Stomach (tissue), 9 donors: ENCODE results near the gene SLC5A11. TPM values are rescaled to one million over a fixed set of nuclear protein-coding genes. Genes with fewer than 3 reads are reported as not detected.
A peak's percentile ranks its signal among the peaks of the same experiment; 100 is the strongest.

Experiments
- DNase-seq, 2 donors: peaks; one replicate each; pipeline versions ENCODE4 v3.0.0 to v3.0.0-alpha.2; 2013 to 2019
- H3K27ac ChIP-seq, 5 donors: fragments of 200-600 bp in 4 of 5; sonication (generic) in 4 of 5; one replicate each; pipeline ENCODE4 v1.5.1; 2013 to 2019; ENCODE audit warnings: mild to moderate bottlenecking in 1 of 5, moderate library complexity in 1 of 5
- H3K27me3 ChIP-seq, 3 donors: fragments of 200-600 bp; sonication (generic); one replicate each; pipeline ENCODE4 v1.5.1; 2017 to 2019; ENCODE audit warnings: mixed run types in 1 of 3
- H3K36me3 ChIP-seq, 4 donors: fragments of 200-600 bp; sonication (generic); 1 replicate in 3 of 4; 2 replicates in 1 of 4; pipeline ENCODE4 v1.5.1; 2016 to 2019
- H3K4me1 ChIP-seq, 4 donors: fragments of 200-600 bp; sonication (generic); one replicate each; pipeline ENCODE4 v1.5.1; 2016 to 2019
- H3K4me3 ChIP-seq, 4 donors: fragments of 200-600 bp; sonication (generic) in 3 of 4; one replicate each; pipeline ENCODE4 v1.5.1; 2016 to 2019; ENCODE audit warnings: mild to moderate bottlenecking in 1 of 4
- H3K9me3 ChIP-seq, 4 donors: fragments of 200-600 bp; sonication (generic); one replicate each; pipeline ENCODE4 v1.5.1; 2016 to 2019
- EP300 ChIP-seq: sonication (generic); formaldehyde crosslinking; IDR thresholded peaks from one replicate; pipeline ENCODE4 v1.6.1; 2017; ENCODE audit warnings: antibody characterized with exemption
- POLR2A ChIP-seq, 4 donors: fragments of 450-650 bp; IDR thresholded peaks; one replicate each; pipeline ENCODE4 v1.6.1; 2016; ENCODE audit warnings: antibody characterized with exemption in 4 of 4, control low read depth in 2 of 4, mild to moderate bottlenecking in 1 of 4, moderate library complexity in 1 of 4
- POLR2AphosphoS5 ChIP-seq, 3 donors: sonication (generic); formaldehyde crosslinking; IDR thresholded peaks; one replicate each; pipeline ENCODE4 v1.6.1; 2016; ENCODE audit warnings: antibody characterized with exemption in 3 of 3
- WGBS, 5 donors: extraction: QIAGEN DNeasy Blood & Tissue Kit in 3 of 5; methylation state at CpG; one replicate each; pipeline versions ENCODE4 v1.1.5 to v1.1.7; 2013 to 2018; 5-methylcytosine and 5-hydroxymethylcytosine counted together
- intact Hi-C: fragments of 100-400 bp; cut with DNase I; formaldehyde crosslinking; loops from one replicate; pipeline ENCODE4 v1.15.1; 2023; ENCODE audit warnings: low total_unique reads
- polyA plus RNA-seq, 3 donors: library from polyadenylated mRNA; stranded (reverse); fragments of 200-250 nt; gene quantifications; one replicate each; pipeline ENCODE4 v1.2.3, GENCODE V29; 2013
- total RNA-seq, 5 donors: library from RNA; depleted of rRNA; stranded (reverse); fragments of >200 nt; gene quantifications; one replicate each; pipeline versions ENCODE4 v1.1.0 to v1.2.3, GENCODE V29; 2014 to 2016
- TF ChIP-seq, protein P1 (sequence below), 7 experiments: fragments of 450-650 bp in 4 of 7; fragments of 200-600 bp in 3 of 7; sonication (generic) in 3 of 7; IDR thresholded peaks; one replicate each; pipeline ENCODE4 v1.5.1; 2016 to 2019; ENCODE audit warnings: antibody characterized with exemption in 7 of 7, control low read depth in 2 of 7, mild to moderate bottlenecking in 1 of 7
- donor health status: healthy with polysubstance abuse.
- donor health status: Bipolar disorder and iron deficiency.
- donor health status: healthy.

Gene SLC5A11
- total and polyA plus RNA-seq, 8 donors = not detected

DNA sequence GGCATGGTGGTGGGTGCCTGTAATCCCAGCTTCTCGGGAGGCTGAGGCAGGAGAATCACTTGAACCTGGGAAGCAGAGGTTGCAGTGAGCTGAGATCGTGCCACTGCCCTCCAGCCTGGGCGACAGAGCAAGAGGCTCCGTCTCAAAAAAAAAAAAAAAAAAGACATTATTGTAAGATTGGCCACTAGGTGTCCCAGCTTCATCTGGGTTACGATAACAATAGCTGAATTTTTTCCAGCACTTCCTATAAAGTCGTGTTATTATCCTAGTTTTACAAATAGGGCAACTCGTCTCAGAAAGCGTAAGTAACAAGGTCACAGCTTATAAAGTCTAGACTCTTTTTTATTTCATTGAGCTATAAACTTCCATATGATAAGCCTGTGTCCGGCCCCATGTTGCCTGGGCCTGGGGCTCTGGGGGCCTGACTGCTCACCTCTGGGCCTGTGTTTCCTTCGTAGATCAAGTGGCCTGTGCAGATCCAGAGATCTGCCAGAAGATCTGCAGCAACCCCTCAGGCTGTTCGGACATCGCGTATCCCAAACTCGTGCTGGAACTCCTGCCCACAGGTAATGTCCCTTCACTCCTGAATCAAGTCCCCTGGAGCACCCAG is 60.5 kb downstream of the SLC5A11 start:
- H3K4me1 ChIP-seq = no peaks in the 10 kb centered on the region
- no peaks in the 10 kb centered on the region for H3K27me3 ChIP-seq
- H3K9me3 ChIP-seq = no peaks in the 10 kb centered on the region
- WGBS, 5 donors = 47 to 58% (median 55%) methylated on average over 14 of the region's 14 CpGs
- TF ChIP-seq EP300 = no peak
- TF ChIP-seq, protein P1, sequence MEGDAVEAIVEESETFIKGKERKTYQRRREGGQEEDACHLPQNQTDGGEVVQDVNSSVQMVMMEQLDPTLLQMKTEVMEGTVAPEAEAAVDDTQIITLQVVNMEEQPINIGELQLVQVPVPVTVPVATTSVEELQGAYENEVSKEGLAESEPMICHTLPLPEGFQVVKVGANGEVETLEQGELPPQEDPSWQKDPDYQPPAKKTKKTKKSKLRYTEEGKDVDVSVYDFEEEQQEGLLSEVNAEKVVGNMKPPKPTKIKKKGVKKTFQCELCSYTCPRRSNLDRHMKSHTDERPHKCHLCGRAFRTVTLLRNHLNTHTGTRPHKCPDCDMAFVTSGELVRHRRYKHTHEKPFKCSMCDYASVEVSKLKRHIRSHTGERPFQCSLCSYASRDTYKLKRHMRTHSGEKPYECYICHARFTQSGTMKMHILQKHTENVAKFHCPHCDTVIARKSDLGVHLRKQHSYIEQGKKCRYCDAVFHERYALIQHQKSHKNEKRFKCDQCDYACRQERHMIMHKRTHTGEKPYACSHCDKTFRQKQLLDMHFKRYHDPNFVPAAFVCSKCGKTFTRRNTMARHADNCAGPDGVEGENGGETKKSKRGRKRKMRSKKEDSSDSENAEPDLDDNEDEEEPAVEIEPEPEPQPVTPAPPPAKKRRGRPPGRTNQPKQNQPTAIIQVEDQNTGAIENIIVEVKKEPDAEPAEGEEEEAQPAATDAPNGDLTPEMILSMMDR (IDR thresholded peaks at IDR 0.05) = peak in 2 of 7 experiments; percentile 41 to 45
- no peak overlapping the region for H3K27ac ChIP-seq
- intact Hi-C loops = no loop called here
- peak in 1 of 2 donors; percentile 23 for DNase-seq
- no peaks in the 10 kb centered on the region for H3K36me3 ChIP-seq
- no peak overlapping the region for H3K4me3 ChIP-seq

DNA sequence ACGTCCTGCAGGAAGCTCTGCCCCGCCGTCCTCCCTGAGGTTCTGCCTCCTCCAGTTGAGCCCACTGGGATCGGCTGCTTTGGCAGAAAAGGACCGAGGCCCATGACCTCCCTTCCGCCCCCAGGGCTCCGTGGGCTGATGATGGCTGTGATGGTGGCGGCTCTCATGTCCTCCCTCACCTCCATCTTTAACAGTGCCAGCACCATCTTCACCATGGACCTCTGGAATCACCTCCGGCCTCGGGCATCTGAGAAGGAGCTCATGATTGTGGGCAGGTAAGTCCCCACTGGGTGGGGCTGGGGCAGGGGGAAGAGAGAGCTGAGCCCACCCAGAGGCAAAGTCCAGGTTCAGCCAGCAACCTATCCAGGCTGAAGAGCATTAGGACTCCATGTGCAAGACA is 61.1 kb downstream of the SLC5A11 start:
- WGBS, 5 donors = 82 to 92% (median 87%) methylated on average over 8 to 10 of the region's 10 CpGs
- TF ChIP-seq POLR2AphosphoS5 (IDR thresholded peaks at IDR 0.05) (no peak), EP300 (no peak), POLR2A (IDR thresholded peaks at IDR 0.05) (no peak)
- TF ChIP-seq, protein P1 (IDR thresholded peaks at IDR 0.05) = no peak
- Histone ChIP-seq H3K36me3 (no peaks in the 10 kb centered on the region), H3K27me3 (no peaks in the 10 kb centered on the region), H3K27ac (no peak overlapping the region), H3K4me1 (no peaks in the 10 kb centered on the region), H3K4me3 (no peak overlapping the region), H3K9me3 (no peaks in the 10 kb centered on the region)
- no peak for DNase-seq
- intact Hi-C loops = no loop called here

DNA sequence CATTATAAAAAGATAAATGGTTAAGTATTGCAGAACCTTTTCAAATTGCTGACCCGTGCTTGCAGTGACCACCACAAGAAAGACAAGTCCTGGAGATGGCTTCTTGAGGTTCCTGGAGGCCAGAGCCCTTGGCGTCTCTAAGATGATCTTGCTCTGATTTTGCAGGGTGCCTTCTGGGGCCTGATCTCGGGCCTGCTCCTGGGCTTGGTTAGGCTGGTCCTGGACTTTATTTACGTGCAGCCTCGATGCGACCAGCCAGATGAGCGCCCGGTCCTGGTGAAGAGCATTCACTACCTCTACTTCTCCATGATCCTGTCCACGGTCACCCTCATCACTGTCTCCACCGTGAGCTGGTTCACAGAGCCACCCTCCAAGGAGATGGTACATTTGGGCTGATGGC is 63.0 kb downstream of the SLC5A11 start:
- no peak for DNase-seq
- intact Hi-C loops = no loop called here

DNA sequence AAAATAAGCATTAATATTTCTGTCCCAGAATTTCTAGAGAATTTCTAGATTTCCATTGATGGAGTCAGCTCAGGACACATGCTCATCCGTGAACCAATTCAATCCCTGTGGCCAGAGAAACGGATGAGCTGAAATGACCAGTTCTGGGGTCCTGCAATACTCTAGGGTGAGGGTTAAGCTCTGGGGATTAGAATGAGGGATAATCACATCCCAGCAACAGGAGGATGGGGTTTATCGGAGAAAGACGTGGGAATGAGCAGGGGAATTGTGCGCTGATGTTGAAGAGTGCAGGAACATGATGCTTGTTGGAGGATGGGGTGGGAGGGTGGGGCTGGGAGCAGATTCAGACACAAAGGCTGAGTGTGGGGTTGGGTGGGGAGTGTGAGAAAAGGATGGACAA is 64.1 kb downstream of the SLC5A11 start:
- Histone ChIP-seq H3K4me3 (no peak overlapping the region), H3K27me3 (no peaks in the 10 kb centered on the region), H3K27ac (no peak overlapping the region), H3K9me3 (no peaks in the 10 kb centered on the region), H3K36me3 (peaks cover 0 to under 1% (median 0%) of the 10 kb centered on the region in 4 donors), H3K4me1 (no peaks in the 10 kb centered on the region)
- WGBS, 5 donors = 69 to 83% (median 76%) methylated on average over 5 of the region's 5 CpGs
- no peak for DNase-seq
- no peak for TF ChIP-seq EP300
- TF ChIP-seq POLR2AphosphoS5 (IDR thresholded peaks at IDR 0.05) = no peak
- TF ChIP-seq, protein P1 (IDR thresholded peaks at IDR 0.05) = no peak
- TF ChIP-seq POLR2A (IDR thresholded peaks at IDR 0.05) = no peak
- intact Hi-C loops = no loop called here

More for the DNA sequence above, 63.0 kb downstream of the SLC5A11 start:
- Histone ChIP-seq H3K27ac (no peak overlapping the region), H3K36me3 (no peaks in the 10 kb centered on the region), H3K4me1 (no peaks in the 10 kb centered on the region), H3K27me3 (no peaks in the 10 kb centered on the region), H3K9me3 (no peaks in the 10 kb centered on the region), H3K4me3 (no peak overlapping the region)
- 90 to 95% (median 91%) methylated on average over 10 of the region's 10 CpGs for WGBS, 5 donors
- TF ChIP-seq EP300 (no peak), POLR2AphosphoS5 (IDR thresholded peaks at IDR 0.05) (no peak), POLR2A (IDR thresholded peaks at IDR 0.05) (no peak)
- TF ChIP-seq, protein P1 (IDR thresholded peaks at IDR 0.05) = no peak
